IPS-20b (cell line): Measurements from ENCODE around the gene LSM10.
A peak's percentile ranks its signal among the peaks of the same experiment; 100 is the strongest.

Source experiments
- H3K27ac ChIP-seq: one replicate; pipeline ENCODE4 v1.5.1; 2013; ENCODE audit warnings: low read length
- H3K27me3 ChIP-seq: 2 replicates; pipeline ENCODE4 v1.6.1; 2013; ENCODE audit warnings: mild to moderate bottlenecking, low read length, inconsistent platforms; ENCODE audit not compliant: insufficient read depth
- H3K36me3 ChIP-seq: 2 replicates; pipeline ENCODE4 v1.6.1; 2013; ENCODE audit warnings: low read depth, mild to moderate bottlenecking, inconsistent platforms, low read length, moderate library complexity; ENCODE audit not compliant: insufficient read depth
- H3K4me1 ChIP-seq: 2 replicates; pipeline ENCODE4 v1.6.1; 2013; ENCODE audit warnings: mild to moderate bottlenecking, control low read depth, inconsistent platforms, low read length, moderate library complexity; ENCODE audit not compliant: insufficient read depth
- H3K4me3 ChIP-seq: 2 replicates; pipeline ENCODE4 v1.5.1; 2013; ENCODE audit warnings: mild to moderate bottlenecking, low read length, inconsistent platforms
- H3K9ac ChIP-seq: 2 replicates; pipeline ENCODE4 v1.6.1; 2013; ENCODE audit warnings: low read depth, mild to moderate bottlenecking, inconsistent platforms, low read length, moderate library complexity
- H3K9me3 ChIP-seq: 2 replicates; pipeline ENCODE4 v1.6.1; 2013; ENCODE audit warnings: mild to moderate bottlenecking, low read depth, low read length, inconsistent platforms; ENCODE audit not compliant: insufficient read depth

LSM10 gene

GRCh38 chr1:36406440-36406839 is 8.7 kb upstream of the LSM10 start:
- H3K4me1 ChIP-seq: peaks cover 6% of the 10 kb centered on the region; the same call in 1 of the 2 replicates
- no peaks in the 10 kb centered on the region for H3K9me3 ChIP-seq
- no peak overlapping the region for H3K4me3 ChIP-seq
- no peak overlapping the region for H3K27ac ChIP-seq
- no peaks in the 10 kb centered on the region for H3K27me3 ChIP-seq
- peaks cover 7% of the 10 kb centered on the region; the same call in 1 of the 2 replicates for H3K36me3 ChIP-seq
- H3K9ac ChIP-seq: no peak overlapping the region

DNA sequence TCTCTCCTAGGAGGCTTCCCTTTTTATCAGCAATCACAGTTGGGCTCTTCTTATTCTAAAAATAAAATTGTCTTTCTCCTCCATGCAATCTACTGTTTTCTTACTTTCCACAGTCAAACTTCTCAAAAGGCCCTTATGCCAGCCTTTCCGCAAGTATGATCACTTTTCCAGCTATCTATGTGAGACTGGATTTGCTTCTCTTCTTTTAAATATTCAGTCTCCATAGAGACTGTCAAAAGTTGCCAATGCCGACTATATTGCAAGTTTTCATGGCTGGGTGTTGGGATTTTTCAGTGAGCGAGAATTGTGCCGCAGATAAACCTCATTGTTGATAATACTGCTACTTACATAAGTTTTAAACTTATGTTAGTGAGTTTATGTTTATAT is 4.8 kb upstream of the LSM10 start:
- Histone ChIP-seq H3K9me3 (no peaks in the 10 kb centered on the region), H3K4me3 (no peak overlapping the region), H3K27me3 (no peaks in the 10 kb centered on the region), H3K9ac (no peak overlapping the region), H3K36me3 (peaks cover 4% of the 10 kb centered on the region; the same call in 1 of the 2 replicates), H3K27ac (no peak overlapping the region), H3K4me1 (peaks cover 9% of the 10 kb centered on the region; the same call in 1 of the 2 replicates)

DNA sequence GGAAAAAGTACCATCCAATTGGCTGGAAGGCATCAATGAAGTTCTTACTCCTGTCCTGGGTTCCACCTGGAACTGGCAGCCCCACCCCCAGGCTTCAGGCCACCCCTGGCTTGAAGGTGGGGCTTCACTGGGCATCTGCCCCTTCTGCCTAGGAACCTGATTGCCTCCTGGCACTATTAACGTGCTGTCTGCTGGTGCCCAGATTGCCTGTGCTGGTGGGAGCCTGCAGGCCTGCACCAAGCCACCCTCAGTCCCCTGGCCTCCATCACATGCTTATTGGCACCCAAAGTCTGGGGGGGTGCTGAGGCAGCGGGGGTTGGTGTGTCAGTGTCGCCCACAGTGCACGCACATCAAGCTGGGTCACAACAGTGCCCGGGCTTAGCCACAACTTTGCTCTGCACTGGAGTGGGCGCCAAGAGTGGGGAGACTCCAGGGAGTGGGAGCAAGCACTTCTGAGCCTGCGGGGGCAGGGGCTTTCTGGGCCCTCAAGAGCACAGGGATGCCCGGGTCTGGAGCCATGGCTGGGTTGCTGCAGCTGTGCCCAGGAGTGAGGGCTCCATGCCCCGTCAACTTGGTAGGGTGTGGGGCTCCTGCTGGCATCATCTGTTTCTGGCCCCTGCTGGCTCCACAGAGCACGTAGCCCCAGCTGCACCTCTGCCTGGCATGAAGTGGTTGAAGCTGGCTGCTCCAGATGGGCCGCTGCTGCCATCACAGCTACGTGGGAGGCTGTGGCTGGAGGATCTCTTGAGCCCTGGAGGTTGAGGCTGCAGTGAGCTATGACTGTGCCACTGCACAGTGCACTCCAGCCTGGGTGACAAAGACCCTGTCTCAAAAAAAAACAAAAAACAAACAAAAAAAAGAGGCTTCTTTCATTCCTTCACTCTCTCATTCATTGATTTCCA is 4.1 kb upstream of the LSM10 start:
- peak overlapping the region; percentile 81; the same call in 1 of the 2 replicates for H3K9ac ChIP-seq

DNA sequence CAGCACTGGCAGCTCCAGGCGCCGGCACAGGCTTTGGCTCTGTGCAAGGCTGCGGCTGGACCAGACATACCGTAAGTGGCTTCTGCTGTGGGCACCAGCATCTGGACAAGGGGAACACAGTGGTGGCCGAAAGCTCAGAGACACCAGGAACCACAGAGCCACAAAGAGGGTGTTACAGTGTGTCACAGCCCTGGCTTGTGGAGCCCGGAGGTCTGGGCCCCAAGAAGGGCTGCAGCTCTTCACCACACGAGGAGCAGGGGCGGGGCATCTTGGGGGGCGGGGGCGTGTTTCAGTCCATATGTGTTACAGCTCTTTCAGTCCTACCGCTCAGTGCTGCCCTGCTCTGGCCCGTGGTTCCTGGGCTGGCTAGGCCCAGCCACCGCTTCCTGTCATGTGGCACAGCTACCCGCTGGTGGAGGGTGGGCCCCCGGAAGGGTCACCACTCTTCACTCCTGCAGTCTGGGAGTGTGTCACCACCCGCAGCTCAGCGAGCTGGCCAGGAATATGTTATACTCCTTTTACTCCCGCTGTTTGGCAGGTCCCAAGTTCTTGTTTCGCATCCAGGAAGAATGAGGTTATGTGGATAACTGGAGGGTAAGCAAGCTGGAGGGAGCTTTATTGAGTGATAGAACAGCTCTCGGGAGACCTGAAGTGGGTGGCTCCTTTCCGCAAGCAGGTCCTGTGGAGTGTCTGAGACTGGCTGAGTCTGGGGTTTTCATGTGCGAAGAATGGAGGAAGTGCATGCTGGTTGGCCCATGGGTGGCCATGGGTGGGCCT is 3.3 kb upstream of the LSM10 start:
- Histone ChIP-seq H3K36me3 (no peaks in the 10 kb centered on the region), H3K9ac (peak overlapping the region; percentile 81), H3K27me3 (no peaks in the 10 kb centered on the region), H3K27ac (peak overlapping the region; percentile 41), H3K4me1 (peaks cover 9% of the 10 kb centered on the region; the same call in 1 of the 2 replicates), H3K9me3 (no peaks in the 10 kb centered on the region), H3K4me3 (peak overlapping the region; percentile 82)

More for the DNA sequence above, 4.1 kb upstream of the LSM10 start:
- peak overlapping the region; percentile 82 for H3K4me3 ChIP-seq
- H3K27me3 ChIP-seq: no peaks in the 10 kb centered on the region
- no peaks in the 10 kb centered on the region for H3K9me3 ChIP-seq
- no peaks in the 10 kb centered on the region for H3K36me3 ChIP-seq
- H3K4me1 ChIP-seq: peaks cover 9% of the 10 kb centered on the region; the same call in 1 of the 2 replicates
- no peak overlapping the region for H3K27ac ChIP-seq

DNA sequence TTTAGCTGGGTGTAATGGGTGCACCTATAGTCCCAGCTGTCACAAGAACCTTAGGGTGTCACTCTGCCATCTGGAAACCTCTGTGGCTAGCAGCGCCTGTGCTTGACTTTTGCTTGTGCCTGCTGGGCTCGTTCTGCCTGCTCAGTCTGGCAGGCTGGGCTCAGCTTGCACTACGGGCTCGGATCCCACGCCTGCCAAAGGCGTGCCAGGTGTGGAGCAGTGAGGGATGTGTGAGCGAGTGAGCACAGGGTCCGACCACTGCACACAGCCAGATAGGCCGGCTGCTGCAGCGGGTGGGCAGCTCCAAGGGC is 2.8 kb upstream of the LSM10 start:
- Histone ChIP-seq H3K27me3 (no peaks in the 10 kb centered on the region), H3K27ac (peak overlapping the region; percentile 33), H3K4me3 (peak overlapping the region; percentile 82), H3K9me3 (no peaks in the 10 kb centered on the region), H3K4me1 (peaks cover 9% of the 10 kb centered on the region; the same call in 1 of the 2 replicates), H3K9ac (peak overlapping the region; percentile 80), H3K36me3 (no peaks in the 10 kb centered on the region)

- no peak overlapping the region for H3K27ac ChIP-seq
- peak overlapping the region; percentile 94 for H3K4me3 ChIP-seq
- no peaks in the 10 kb centered on the region for H3K9me3 ChIP-seq
- H3K4me1 ChIP-seq: peaks cover 9% of the 10 kb centered on the region; the same call in 1 of the 2 replicates
- peak overlapping the region; percentile 69; the same call in 1 of the 2 replicates for H3K9ac ChIP-seq
- peaks cover 8% of the 10 kb centered on the region for H3K36me3 ChIP-seq
- H3K27me3 ChIP-seq: no peaks in the 10 kb centered on the region
These were observed 766 bp upstream of the LSM10 start for GRCh38 chr1:36398370-36398977.

DNA sequence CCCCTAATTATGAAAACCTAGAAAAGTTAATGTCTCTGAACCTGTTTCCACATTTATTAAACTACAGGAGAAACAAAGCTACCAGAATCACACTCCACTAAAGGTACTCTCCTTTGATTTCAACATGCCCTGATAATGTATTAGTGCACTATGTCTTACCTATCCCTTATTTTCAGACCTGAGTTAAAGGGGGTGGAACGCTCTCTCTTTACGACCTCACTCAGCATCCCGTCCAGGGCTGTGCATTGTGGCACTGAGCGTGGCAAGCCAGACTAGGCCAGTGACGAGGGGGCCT is 678 bp downstream of the LSM10 start:
- Histone ChIP-seq H3K27ac (peak overlapping the region; percentile 23), H3K4me3 (peak overlapping the region; percentile 94), H3K9ac (peak overlapping the region; percentile 92), H3K36me3 (peaks cover 23% of the 10 kb centered on the region), H3K4me1 (peaks cover 8% of the 10 kb centered on the region; the same call in 1 of the 2 replicates), H3K9me3 (no peaks in the 10 kb centered on the region), H3K27me3 (no peaks in the 10 kb centered on the region)

- H3K36me3 ChIP-seq: peaks cover 29% of the 10 kb centered on the region
- no peaks in the 10 kb centered on the region for H3K9me3 ChIP-seq
- no peak overlapping the region for H3K9ac ChIP-seq
- no peak overlapping the region for H3K27ac ChIP-seq
- peaks cover 3% of the 10 kb centered on the region; the same call in 1 of the 2 replicates for H3K4me1 ChIP-seq
- H3K4me3 ChIP-seq: no peak overlapping the region
- H3K27me3 ChIP-seq: no peaks in the 10 kb centered on the region
These were observed 1.3 kb downstream of the LSM10 start for GRCh38 chr1:36396359-36396758.

DNA sequence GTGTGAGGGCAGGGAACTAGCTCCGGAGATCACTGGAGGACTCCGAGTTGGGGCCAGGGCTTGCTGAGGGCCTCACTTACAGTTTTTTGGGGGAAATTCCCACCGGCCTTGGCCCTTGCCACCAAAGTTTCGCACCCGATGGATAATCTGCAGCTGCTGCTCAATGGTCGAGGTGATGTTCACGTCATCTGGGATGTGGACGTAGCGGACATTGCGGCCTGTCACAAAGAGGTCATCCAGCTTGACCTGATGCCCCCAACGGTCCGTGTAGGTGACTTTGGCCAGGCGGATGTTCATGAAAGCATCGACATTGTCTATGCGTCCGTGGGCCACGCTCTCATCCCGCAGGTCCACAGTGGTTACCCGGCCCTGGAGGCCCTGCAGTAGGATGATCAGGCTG is 4.0 kb downstream of the LSM10 start:
- H3K4me1 ChIP-seq: no peaks in the 10 kb centered on the region; the same call in 1 of the 2 replicates
- H3K9ac ChIP-seq: no peak overlapping the region
- H3K4me3 ChIP-seq: no peak overlapping the region
- no peak overlapping the region for H3K27ac ChIP-seq
- H3K27me3 ChIP-seq: no peaks in the 10 kb centered on the region
- no peaks in the 10 kb centered on the region for H3K9me3 ChIP-seq
- peaks cover 40% of the 10 kb centered on the region for H3K36me3 ChIP-seq

DNA sequence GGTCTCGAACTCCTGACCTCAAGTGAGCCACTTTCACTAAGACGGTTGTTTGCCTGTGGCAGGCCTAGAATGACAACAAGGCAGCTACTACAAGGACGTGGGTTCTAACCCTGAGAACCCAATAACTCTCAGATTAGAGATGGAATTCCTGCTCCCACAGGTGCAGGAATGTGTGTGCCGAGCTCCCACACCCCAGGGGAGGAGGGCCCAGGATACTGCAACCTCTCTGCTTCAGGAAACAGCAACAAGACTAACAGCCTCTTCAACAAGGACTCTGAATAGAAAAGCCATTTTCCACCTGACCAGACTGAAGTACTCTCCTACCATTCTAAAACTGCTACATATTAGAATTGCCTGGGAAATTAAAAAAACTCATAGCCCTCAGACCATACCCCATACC is 4.9 kb downstream of the LSM10 start:
- peaks cover 2% of the 10 kb centered on the region for H3K4me1 ChIP-seq
- H3K27ac ChIP-seq: no peak overlapping the region
- H3K36me3 ChIP-seq: peaks cover 40% of the 10 kb centered on the region
- H3K4me3 ChIP-seq: no peak overlapping the region
- H3K27me3 ChIP-seq: no peaks in the 10 kb centered on the region
- H3K9ac ChIP-seq: no peak overlapping the region
- H3K9me3 ChIP-seq: no peaks in the 10 kb centered on the region

- Histone ChIP-seq H3K36me3 (peaks cover 40% of the 10 kb centered on the region), H3K9ac (no peak overlapping the region), H3K4me1 (peaks cover 14% of the 10 kb centered on the region), H3K4me3 (no peak overlapping the region), H3K9me3 (no peaks in the 10 kb centered on the region), H3K27ac (no peak overlapping the region), H3K27me3 (no peaks in the 10 kb centered on the region)
These were observed 6.4 kb downstream of the LSM10 start for GRCh38 chr1:36391271-36391670.
